Liver (tissue), 9 donors: ENCODE data around the gene CDA. TPM values are rescaled to one million over a fixed set of nuclear protein-coding genes. Genes with fewer than 3 reads are reported as not detected.

Source experiments
- DNase-seq: peaks from one replicate; pipeline ENCODE4 v3.0.0-alpha.2; 2017; ENCODE audit warnings: low spot score
- H3K27ac ChIP-seq, 2 donors: one replicate each; pipeline ENCODE4 v1.7.0; 2013; ENCODE audit warnings: inconsistent platforms in 2 of 2, low read length in 2 of 2, control low read depth in 1 of 2, low read depth in 1 of 2, mild to moderate bottlenecking in 1 of 2
- H3K27me3 ChIP-seq, 4 donors: one replicate each; pipeline versions ENCODE4 v1.6.1 to v1.7.0; 2013; ENCODE audit warnings: low read length in 3 of 4, inconsistent platforms in 1 of 4, mild to moderate bottlenecking in 1 of 4, moderate library complexity in 1 of 4; ENCODE audit not compliant: control insufficient read depth in 4 of 4, insufficient read depth in 4 of 4
- H3K36me3 ChIP-seq, 4 donors: one replicate each; pipeline versions ENCODE4 v1.6.1 to v1.7.0; 2013; ENCODE audit warnings: low read length in 3 of 4, mild to moderate bottlenecking in 3 of 4, low read depth in 1 of 4, moderate library complexity in 1 of 4; ENCODE audit not compliant: control insufficient read depth in 4 of 4, insufficient read depth in 3 of 4
- H3K4me1 ChIP-seq, 4 donors: one replicate each; pipeline versions ENCODE4 v1.6.1 to v1.7.0; 2013; ENCODE audit warnings: low read length in 3 of 4, mild to moderate bottlenecking in 3 of 4, moderate library complexity in 1 of 4; ENCODE audit not compliant: control insufficient read depth in 4 of 4, insufficient read depth in 4 of 4
- H3K4me3 ChIP-seq, 3 donors: one replicate each; pipeline versions ENCODE4 v1.6.1 to v1.7.0; 2013; ENCODE audit warnings: low read length in 3 of 3, control low read depth in 1 of 3, low read depth in 1 of 3, mild to moderate bottlenecking in 1 of 3
- H3K9ac ChIP-seq, 2 donors: one replicate each; pipeline ENCODE4 v1.7.0; 2013; ENCODE audit warnings: low read length in 2 of 2, mild to moderate bottlenecking in 2 of 2, moderate library complexity in 2 of 2, control low read depth in 1 of 2, low read depth in 1 of 2
- H3K9me3 ChIP-seq, 4 donors: one replicate each; pipeline versions ENCODE4 v1.6.1 to v1.7.0; 2013; ENCODE audit warnings: low read length in 3 of 4; ENCODE audit not compliant: control insufficient read depth in 4 of 4
- ATF3 ChIP-seq: IDR thresholded peaks from 2 replicates; pipeline ENCODE4 v1.6.1; 2016; ENCODE audit warnings: antibody characterized with exemption
- CTCF ChIP-seq: fragments of 150-350 bp; IDR thresholded peaks from 2 replicates; pipeline ENCODE4 v1.5.1; 2017; ENCODE audit warnings: improper control_type of control experiment, low read depth, low read length; ENCODE audit not compliant: missing input control
- EGR1 ChIP-seq, 2 donors: IDR thresholded peaks; 2 replicates each; pipeline ENCODE4 v1.6.1; 2016 to 2018; ENCODE audit warnings: antibody characterized with exemption in 2 of 2, low read depth in 2 of 2
- FOXA1 ChIP-seq: IDR thresholded peaks from 2 replicates; pipeline ENCODE4 v1.6.1; 2016; ENCODE audit warnings: antibody characterized with exemption
- FOXA2 ChIP-seq: IDR thresholded peaks from 2 replicates; pipeline ENCODE4 v1.6.1; 2016; ENCODE audit warnings: antibody characterized with exemption
- GABPA ChIP-seq, 2 donors: IDR thresholded peaks in 1 of 2; conservative IDR thresholded peaks in 1 of 2; 2 replicates each; pipeline ENCODE4 v1.6.1; 2016; ENCODE audit warnings: antibody characterized with exemption in 2 of 2, mild to moderate bottlenecking in 1 of 2, moderate library complexity in 1 of 2
- HNF4A ChIP-seq, 2 donors: conservative IDR thresholded peaks; 2 replicates each; pipeline ENCODE4 v1.6.1; 2016; ENCODE audit warnings: antibody characterized with exemption in 2 of 2, mild to moderate bottlenecking in 2 of 2
- HNF4G ChIP-seq: IDR thresholded peaks from 2 replicates; pipeline ENCODE4 v1.6.1; 2016; ENCODE audit warnings: antibody characterized with exemption
- JUND ChIP-seq, 2 donors: IDR thresholded peaks; 2 replicates each; pipeline ENCODE4 v1.6.1; 2016; ENCODE audit warnings: antibody characterized with exemption in 2 of 2
- MAX ChIP-seq: IDR thresholded peaks from 2 replicates; pipeline ENCODE4 v1.6.1; 2016; ENCODE audit warnings: antibody characterized with exemption
- NR2F2 ChIP-seq: IDR thresholded peaks from 2 replicates; pipeline ENCODE4 v1.6.1; 2016; ENCODE audit warnings: antibody characterized with exemption
- RAD21 ChIP-seq, 2 donors: IDR thresholded peaks; 2 replicates each; pipeline ENCODE4 v1.6.1; 2016; ENCODE audit warnings: antibody characterized with exemption in 2 of 2, mild to moderate bottlenecking in 2 of 2
- REST ChIP-seq: IDR thresholded peaks from 2 replicates; pipeline ENCODE4 v1.6.1; 2016; ENCODE audit warnings: antibody characterized with exemption, mild to moderate bottlenecking
- RXRA ChIP-seq, 2 donors: IDR thresholded peaks; 2 replicates each; pipeline ENCODE4 v1.6.1; 2017 to 2018; ENCODE audit warnings: antibody characterized with exemption in 2 of 2, mild to moderate bottlenecking in 1 of 2
- SP1 ChIP-seq: IDR thresholded peaks from 2 replicates; pipeline ENCODE4 v1.6.1; 2018; ENCODE audit warnings: antibody characterized with exemption, mild to moderate bottlenecking
- TAF1 ChIP-seq: conservative IDR thresholded peaks from 2 replicates; pipeline ENCODE4 v1.6.1; 2016; ENCODE audit warnings: antibody characterized with exemption, mild to moderate bottlenecking
- YY1 ChIP-seq: IDR thresholded peaks from 2 replicates; pipeline ENCODE4 v1.6.1; 2016; ENCODE audit warnings: antibody characterized with exemption, mild to moderate bottlenecking
- ZBTB33 ChIP-seq: IDR thresholded peaks from 2 replicates; pipeline ENCODE4 v1.6.1; 2016; ENCODE audit warnings: antibody characterized with exemption
- WGBS: extraction: QIAGEN DNeasy Blood & Tissue Kit; methylation state at CpG from one replicate; pipeline ENCODE4 v1.1.7; 2013; 5-methylcytosine and 5-hydroxymethylcytosine counted together
- polyA plus RNA-seq, 2 donors: library from polyadenylated mRNA; stranded (reverse) in 1 of 2; unstranded in 1 of 2; fragments of 200-250 nt in 1 of 2; fragments of >200 nt in 1 of 2; fragmentation: Nextera tagmentation in 1 of 2; extraction: Ambion mirVana in 1 of 2; gene quantifications; one replicate each; pipeline versions ENCODE4 v1.2.1 to v1.2.3, GENCODE V29; 2013 to 2015
- total RNA-seq, 2 donors: library from RNA; depleted of rRNA; stranded (reverse); fragments of >200 nt; gene quantifications; one replicate each; pipeline ENCODE4 v1.2.3, GENCODE V29; 2014
- donor health status: healthy.
- donor health status: healthy.
- donor health status: healthy.
- donor health status: healthy.
- donor health status: healthy.

CDA gene
- total and polyA plus RNA-seq, 4 donors: 0.42 to 38.9 (median 16.9) TPM

GRCh38 chr1:20648946-20649345 is 60.0 kb downstream of the CDA start:
- WGBS: 93% methylated on average over 15 of the region's 15 CpGs
- H3K9me3 ChIP-seq: no peaks in the 10 kb centered on the region
- TF ChIP-seq ZBTB33: no peak
- TF ChIP-seq NR2F2: no peak
- TF ChIP-seq JUND (IDR thresholded peaks at IDR 0.05): no peak

GRCh38 chr1:20652300-20652699 is 63.4 kb downstream of the CDA start:
- peaks cover 18 to 87% (median 64%) of the 10 kb centered on the region in 4 donors for H3K36me3 ChIP-seq
- H3K9me3 ChIP-seq: no peaks in the 10 kb centered on the region
- 97% methylated on average over 15 of the region's 15 CpGs for WGBS
- H3K4me3 ChIP-seq: no peak overlapping the region
- TF ChIP-seq YY1 (no peak), NR2F2 (no peak), GABPA (IDR thresholded peaks at IDR 0.05 in 1 of 2, conservative IDR thresholded peaks at IDR 0.05 in 1 of 2) (no peak)
- H3K27ac ChIP-seq: no peak overlapping the region
- no peaks in the 10 kb centered on the region for H3K27me3 ChIP-seq
- DNase-seq: no peak
- no peaks in the 10 kb centered on the region for H3K4me1 ChIP-seq
- H3K9ac ChIP-seq: no peak overlapping the region

More at GRCh38 chr1:20648946-20649345, 60.0 kb downstream of the CDA start:
- DNase-seq: no peak
- H3K27ac ChIP-seq: no peak overlapping the region
- peaks cover 16 to 79% (median 57%) of the 10 kb centered on the region in 4 donors for H3K36me3 ChIP-seq
- no peak overlapping the region for H3K4me3 ChIP-seq
- no peaks in the 10 kb centered on the region for H3K4me1 ChIP-seq
- H3K27me3 ChIP-seq: no peaks in the 10 kb centered on the region
- H3K9ac ChIP-seq: no peak overlapping the region

- 80% methylated on average over 20 of the region's 20 CpGs for WGBS
- no peak for TF ChIP-seq YY1
- TF ChIP-seq HNF4A (conservative IDR thresholded peaks at IDR 0.05): no peak
- TF ChIP-seq REST: no peak
- TF ChIP-seq ZBTB33: no peak
- no peak for TF ChIP-seq SP1
- TF ChIP-seq JUND (IDR thresholded peaks at IDR 0.05): no peak
- no peak for TF ChIP-seq RAD21 (IDR thresholded peaks at IDR 0.05)
- TF ChIP-seq ATF3: no peak
- no peak for TF ChIP-seq TAF1
- TF ChIP-seq FOXA1: no peak
- no peak for TF ChIP-seq FOXA2
- TF ChIP-seq MAX: no peak
- TF ChIP-seq GABPA (IDR thresholded peaks at IDR 0.05 in 1 of 2, conservative IDR thresholded peaks at IDR 0.05 in 1 of 2): no peak
- no peak for TF ChIP-seq EGR1 (IDR thresholded peaks at IDR 0.05; ENCODE audit: low read depth in 2 of 2)
- no peak for TF ChIP-seq HNF4G
- no peak for TF ChIP-seq CTCF
- no peak for TF ChIP-seq RXRA (IDR thresholded peaks at IDR 0.05)
- H3K4me1 ChIP-seq: peaks cover 0 to 1% (median under 1%) of the 10 kb centered on the region in 4 donors
- no peaks in the 10 kb centered on the region for H3K9me3 ChIP-seq
- H3K9ac ChIP-seq: no peak overlapping the region
- no peaks in the 10 kb centered on the region for H3K27me3 ChIP-seq
- H3K27ac ChIP-seq: no peak overlapping the region
- H3K36me3 ChIP-seq: peaks cover 19 to 83% (median 59%) of the 10 kb centered on the region in 4 donors
- no peak overlapping the region for H3K4me3 ChIP-seq
- no peak for DNase-seq
Measured at GRCh38 chr1:20654104-20654690, 65.3 kb downstream of the CDA start.
